HG02884 (cell line): Measurements from ENCODE around the gene TCIRG1.
A peak's percentile ranks its signal among the peaks of the same experiment; 100 is the strongest.
"Not testable (repeated sequence)": the region's sequence is repeated elsewhere in the genome, so short reads cannot be mapped to it uniquely, and the experiment has no call there.

Experiments used
- ATAC-seq: cut with Tn5 transposase; IDR thresholded peaks from one replicate; pipeline ENCODE4 v1.9.1; 2021; ENCODE audit warnings: mild to moderate bottlenecking, moderate library complexity; ENCODE audit not compliant: unreplicated experiment

The TCIRG1 gene, protein sequence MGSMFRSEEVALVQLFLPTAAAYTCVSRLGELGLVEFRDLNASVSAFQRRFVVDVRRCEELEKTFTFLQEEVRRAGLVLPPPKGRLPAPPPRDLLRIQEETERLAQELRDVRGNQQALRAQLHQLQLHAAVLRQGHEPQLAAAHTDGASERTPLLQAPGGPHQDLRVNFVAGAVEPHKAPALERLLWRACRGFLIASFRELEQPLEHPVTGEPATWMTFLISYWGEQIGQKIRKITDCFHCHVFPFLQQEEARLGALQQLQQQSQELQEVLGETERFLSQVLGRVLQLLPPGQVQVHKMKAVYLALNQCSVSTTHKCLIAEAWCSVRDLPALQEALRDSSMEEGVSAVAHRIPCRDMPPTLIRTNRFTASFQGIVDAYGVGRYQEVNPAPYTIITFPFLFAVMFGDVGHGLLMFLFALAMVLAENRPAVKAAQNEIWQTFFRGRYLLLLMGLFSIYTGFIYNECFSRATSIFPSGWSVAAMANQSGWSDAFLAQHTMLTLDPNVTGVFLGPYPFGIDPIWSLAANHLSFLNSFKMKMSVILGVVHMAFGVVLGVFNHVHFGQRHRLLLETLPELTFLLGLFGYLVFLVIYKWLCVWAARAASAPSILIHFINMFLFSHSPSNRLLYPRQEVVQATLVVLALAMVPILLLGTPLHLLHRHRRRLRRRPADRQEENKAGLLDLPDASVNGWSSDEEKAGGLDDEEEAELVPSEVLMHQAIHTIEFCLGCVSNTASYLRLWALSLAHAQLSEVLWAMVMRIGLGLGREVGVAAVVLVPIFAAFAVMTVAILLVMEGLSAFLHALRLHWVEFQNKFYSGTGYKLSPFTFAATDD

DNA sequence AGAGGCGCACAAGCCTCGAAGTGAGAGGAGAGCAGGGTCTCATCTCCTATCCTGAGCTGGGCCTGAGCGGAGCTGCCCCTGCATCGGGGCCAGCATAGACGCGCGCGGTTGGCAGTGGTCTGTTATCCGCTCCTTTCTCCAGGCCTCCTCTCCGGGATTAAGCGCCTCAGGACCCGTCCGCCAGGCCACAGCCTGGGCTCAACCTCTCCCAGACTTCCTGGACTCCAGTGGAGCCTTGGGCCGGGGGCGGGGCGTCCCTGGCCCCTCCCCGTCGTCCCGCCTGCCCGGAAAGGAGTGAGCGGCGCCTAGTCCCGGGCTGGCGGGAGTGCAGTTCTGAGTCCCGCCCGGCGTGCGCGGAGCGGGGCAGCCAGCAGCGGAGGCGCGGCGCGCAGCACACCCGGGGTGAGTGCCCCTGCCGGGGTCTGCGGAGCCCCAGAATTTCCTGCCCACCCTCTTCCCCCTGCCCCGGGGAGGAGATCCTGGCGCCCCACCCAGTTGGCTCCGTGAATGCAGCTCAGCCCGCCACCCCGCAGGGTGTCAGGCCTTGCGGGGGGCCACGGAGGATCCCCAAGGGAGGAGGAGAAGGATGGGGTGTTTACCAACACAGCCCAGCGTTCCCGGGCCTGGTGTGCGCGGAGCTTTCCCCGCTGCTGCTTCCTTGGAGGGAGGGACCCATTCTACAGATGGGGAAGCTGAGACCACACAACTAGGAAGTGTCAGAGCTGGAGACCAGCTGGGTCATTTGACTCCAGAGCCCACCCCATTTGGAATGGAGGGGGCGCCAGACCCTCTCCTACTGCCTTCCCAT lies at the start of gene TCIRG1:
TSS of gene TCIRG1 (plus strand) at position 308 of the 808 bp plus-strand sequence. CDS start 2,247 bp downstream, outside the sequence.
- peak; percentile 50 for ATAC-seq

- ATAC-seq = not testable (repeated sequence)
These were observed 48.1 kb upstream of the TCIRG1 start for GRCh38 chr11:67990546-67991346.

DNA sequence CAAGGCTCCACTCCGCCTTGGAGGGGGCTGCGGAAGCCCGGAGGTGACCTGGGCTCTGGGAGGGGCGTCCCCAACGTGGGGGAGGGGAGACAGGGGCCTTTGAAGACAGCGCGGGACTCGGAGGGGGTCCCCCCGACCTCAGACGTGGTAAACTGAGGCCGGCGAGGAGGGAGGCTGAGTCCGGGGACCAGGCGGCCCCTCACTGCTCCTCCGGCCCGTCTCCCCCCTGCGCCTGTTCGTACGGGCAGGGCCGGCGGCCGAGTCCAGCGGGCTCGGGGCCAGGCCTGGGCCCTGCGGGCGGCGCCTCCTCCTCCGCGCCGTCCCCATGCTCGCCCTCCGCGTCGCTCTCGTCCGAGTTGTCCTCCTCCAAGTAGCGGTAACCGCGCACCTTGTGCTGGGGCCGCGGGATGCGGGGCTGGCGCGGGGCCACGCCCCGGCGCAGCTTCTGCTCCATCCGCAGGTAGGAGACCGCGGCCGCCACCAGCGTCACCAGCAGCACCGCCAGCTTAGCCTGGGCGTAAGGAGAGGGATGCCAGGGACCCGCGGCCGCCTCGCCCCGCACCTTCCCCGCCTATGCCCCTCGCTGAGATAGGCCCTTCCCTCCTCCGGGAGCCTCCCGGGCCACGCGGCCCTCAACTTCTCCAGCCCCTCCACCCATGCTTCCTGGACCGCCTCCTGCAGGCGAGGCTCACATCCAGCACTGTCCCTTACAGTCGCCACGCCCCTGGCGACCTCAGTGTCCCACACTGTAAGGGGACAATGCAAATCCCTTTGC lies 47.3 kb upstream of the TCIRG1 start:
- ATAC-seq = not testable (repeated sequence)

- not testable (repeated sequence) for ATAC-seq
These were observed 45.0 kb upstream of the TCIRG1 start for GRCh38 chr11:67993821-67994220.

DNA sequence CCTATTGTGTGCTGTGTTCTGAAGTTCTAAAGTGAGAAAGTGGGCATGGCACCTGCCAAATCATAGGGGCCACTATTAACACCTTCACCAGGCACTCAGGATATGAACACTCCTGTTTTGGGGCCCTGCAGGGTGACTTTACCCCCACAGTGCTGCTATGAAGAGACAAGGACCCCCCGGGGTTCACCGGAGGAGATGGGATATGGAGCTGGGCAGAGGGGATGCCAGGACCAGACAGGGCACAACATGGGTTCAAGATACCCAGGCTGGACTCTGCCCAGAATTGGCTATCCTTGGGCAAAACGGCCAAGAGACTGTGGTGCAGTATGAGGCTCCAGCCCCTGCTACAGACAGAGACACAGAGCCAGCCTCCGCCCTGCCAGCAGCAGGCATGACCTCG lies 44.4 kb upstream of the TCIRG1 start:
- not testable (repeated sequence) for ATAC-seq

DNA sequence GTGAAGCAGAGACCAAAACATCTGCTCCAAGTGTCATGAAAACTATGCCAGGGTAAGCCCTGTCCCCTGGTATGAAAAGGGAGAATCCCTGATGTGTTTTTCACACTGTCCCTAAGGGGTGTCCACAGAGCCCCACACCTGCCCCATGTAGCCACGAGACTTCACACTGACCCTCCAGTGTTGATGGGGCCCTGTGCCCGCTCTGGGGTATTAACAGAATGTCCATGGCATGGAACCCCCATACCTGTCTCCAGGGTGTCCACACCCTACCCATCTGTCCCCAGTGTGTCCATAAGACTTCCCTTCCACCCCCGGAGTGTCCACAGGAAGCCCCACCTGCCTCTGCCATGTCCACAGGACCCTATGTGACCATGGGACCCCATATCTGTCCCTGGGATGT lies 43.7 kb upstream of the TCIRG1 start:
- ATAC-seq = not testable (repeated sequence)

DNA sequence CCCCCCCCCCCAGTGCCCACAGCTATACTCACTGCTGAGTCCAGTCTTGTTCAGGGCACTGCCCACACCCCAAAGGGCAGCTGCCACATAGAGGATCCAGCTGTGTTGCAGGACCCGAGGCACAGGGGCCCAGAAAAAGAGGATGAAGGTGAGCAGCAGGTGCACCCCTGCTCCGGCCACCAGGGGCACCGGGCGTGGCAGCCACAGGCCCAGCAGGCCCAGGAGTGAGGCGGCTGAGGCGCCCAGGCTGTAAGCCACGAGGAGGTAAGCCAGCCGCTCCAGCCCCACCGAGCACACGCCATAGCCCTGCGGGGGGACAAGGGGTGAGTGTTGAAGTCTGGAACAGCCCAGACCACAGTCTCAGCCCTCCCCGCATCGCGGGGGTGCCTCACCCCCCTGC lies 43.2 kb upstream of the TCIRG1 start:
- not testable (repeated sequence) for ATAC-seq

- no peak for ATAC-seq
These were observed 42.8 kb upstream of the TCIRG1 start for GRCh38 chr11:67996051-67996450.

DNA sequence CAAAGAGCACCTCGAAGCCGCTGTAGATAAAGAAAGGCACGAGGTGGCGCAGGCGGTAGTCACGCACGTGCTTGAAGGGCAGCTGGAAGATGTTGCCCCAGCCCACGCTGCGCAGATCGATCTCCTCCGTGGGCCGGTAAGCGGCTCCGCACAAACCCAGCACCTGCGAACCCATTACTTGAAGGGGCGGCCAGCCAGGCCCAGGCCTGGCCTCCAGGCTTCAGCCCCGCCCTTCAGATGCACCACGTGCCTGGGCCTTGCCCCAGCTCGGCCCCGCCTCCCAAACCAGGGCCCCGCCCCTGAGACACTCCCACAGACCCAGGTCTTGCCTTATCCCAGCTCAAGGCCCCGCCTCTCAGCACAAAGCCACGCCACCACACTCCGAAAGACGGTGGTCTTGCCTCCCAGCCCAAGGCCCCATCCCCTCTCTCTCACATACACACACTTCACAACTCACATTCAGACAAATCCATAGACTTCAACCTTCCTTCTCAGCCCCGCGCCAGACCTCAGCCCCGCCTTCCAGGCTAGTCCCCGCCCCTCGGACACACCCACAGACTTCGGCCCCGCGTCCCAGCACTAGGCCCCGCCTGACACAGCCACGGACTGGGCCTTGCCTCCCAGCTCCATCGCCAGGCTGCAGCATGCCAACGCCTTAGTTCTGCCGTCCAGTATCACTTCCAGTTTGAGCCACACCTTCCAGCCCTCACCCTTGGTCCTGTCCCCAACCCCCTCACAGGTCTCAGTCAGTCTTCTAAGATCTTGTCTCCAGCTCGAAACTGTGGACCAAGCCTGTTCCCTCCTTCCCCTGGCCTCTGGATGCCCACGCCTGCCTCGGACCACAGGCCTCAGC lies 42.0 kb upstream of the TCIRG1 start:
- ATAC-seq = no peak

DNA sequence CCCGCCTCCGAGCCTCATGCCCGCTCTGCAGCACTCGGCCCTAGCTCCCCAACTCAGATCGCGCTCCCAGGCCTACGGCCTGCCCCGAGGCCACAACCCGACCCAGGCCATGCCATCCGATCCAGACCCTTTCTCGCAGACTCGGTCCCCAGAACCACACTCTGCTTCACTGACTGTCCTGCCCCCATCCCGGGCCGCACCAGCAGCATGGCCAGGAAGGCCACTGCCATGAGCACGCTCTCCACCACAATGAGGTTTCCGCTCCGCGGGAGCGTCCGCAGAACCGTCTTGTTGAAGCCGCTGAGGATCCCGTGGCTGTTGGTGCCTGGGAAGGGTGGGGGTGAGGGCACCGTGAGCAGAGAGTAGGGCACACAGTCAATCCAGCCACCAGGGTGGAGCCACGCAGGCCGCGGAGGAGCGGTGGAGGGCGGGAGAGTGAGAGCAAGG lies 41.3 kb upstream of the TCIRG1 start:
- no peak for ATAC-seq

- no peak for ATAC-seq
These were observed 40.4 kb upstream of the TCIRG1 start for GRCh38 chr11:67998150-67999045.

- no peak for ATAC-seq
These were observed 39.6 kb upstream of the TCIRG1 start for GRCh38 chr11:67999201-67999629.

GRCh38 chr11:67999704-68000103 lies 39.1 kb upstream of the TCIRG1 start:
- ATAC-seq = no peak

- ATAC-seq = peak; percentile 18
These were observed 36.3 kb upstream of the TCIRG1 start for GRCh38 chr11:68002575-68002937.

DNA sequence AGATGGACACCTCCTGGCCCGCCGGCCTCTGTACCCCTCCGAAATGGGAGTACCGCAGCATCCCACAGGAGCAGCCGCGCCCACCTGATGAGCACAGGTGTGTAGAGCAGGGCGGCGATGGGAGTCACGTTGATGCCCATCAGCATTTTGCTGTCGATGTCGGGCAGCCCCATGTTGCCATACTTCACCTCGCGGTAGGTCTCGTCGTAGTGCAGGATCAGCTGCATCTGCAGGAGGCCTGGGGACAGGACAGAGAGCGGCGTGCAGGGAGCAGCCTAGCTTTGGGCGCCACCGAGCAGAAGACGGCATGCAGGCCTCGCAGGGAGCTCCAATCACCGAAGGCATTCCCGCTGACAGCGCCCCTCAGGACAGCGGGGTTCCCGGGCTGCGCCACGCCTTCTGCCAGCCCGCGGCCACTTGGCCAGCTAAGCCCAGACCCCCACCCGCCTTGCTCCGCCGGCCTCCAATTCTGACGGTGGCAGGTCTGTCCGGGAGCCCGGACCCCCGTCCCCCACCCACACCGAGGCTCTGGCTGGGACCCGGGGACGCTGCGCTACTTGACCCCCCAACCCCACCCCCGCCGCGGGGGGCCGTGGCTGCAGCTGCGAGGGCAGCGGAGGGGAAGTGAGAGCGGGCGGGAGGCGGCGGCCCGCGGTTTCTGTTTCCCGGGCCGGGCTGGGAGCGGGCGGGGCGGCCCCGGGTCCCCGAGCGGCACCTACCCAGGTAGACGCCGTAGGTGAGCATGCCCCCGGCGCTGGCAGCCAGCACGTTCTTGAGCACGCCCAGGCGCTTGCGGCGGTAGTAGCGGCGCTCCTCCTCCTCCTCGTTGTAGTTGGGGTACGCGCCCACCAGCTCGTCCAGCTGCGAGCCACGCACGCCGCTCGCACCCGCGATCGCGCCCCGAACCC lies 35.6 kb upstream of the TCIRG1 start:
- ATAC-seq = peak; percentile 33

GRCh38 chr11:68003846-68004550 lies 34.8 kb upstream of the TCIRG1 start, which contains the start of gene UNC93B1:
Gene UNC93B1 (minus strand): TSS chr11:68004097. CDS start chr11:68004043, 54 bp downstream.
- ATAC-seq = peak; percentile 46
